Brain microvascular endothelial cell (primary cell): ENCODE data around the gene CAMK2D.

Experiments
- DNase-seq: peaks from one replicate; pipeline ENCODE4 v3.0.0-alpha.2; 2020
- H3K27ac ChIP-seq: fragments of 250-450 bp; sonication (Bioruptor Pico); 2 replicates; pipeline ENCODE4 v1.5.1; 2020; ENCODE audit warnings: mild to moderate bottlenecking, moderate library complexity
- H3K27me3 ChIP-seq: fragments of 250-450 bp; sonication (Bioruptor Pico); replicated peaks from 2 replicates; pipeline ENCODE4 v1.5.1; 2020; ENCODE audit warnings: mild to moderate bottlenecking
- H3K36me3 ChIP-seq: fragments of 250-450 bp; sonication (Bioruptor Pico); replicated peaks from 2 replicates; pipeline ENCODE4 v1.5.1; 2020; ENCODE audit warnings: mild to moderate bottlenecking
- H3K4me3 ChIP-seq: 2 replicates; pipeline ENCODE4 v1.5.1; 2011; ENCODE audit warnings: low read depth, mild to moderate bottlenecking, control low read depth, low read length, moderate library complexity
- in situ Hi-C: cut with HindIII; loops from 2 replicates; pipeline ENCODE4 v1.10.0; 2017; ENCODE audit warnings: low sequenced_read_pairs, low pct_ligation_motif_present
- TF ChIP-seq, protein P1 (sequence below): IDR thresholded peaks from 2 replicates; pipeline ENCODE4 v1.5.1; 2011; ENCODE audit warnings: low read depth, mild to moderate bottlenecking, moderate library complexity, low read length, control low read depth, inconsistent platforms; ENCODE audit errors: missing control alignments

Gene CAMK2D

DNA sequence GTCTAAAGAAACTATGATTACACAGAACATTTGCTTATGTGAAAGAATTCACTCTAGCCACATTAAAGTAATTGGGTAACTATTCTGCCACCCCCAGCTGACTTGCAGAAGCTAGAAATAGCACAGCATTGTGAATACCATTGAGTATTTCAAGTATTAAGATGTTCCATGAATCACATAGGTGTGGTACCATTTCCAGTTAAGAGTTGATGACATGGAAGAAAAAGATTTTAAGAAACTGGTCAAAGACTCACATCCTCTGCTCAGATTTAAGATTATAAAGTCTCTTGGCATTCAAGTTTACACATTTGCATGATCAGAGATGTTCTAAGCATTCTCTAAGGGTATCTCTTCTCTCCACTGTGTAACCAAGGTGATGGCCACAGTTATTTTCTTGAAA is 287.5 kb downstream of the CAMK2D start:
- TF ChIP-seq, protein P1, sequence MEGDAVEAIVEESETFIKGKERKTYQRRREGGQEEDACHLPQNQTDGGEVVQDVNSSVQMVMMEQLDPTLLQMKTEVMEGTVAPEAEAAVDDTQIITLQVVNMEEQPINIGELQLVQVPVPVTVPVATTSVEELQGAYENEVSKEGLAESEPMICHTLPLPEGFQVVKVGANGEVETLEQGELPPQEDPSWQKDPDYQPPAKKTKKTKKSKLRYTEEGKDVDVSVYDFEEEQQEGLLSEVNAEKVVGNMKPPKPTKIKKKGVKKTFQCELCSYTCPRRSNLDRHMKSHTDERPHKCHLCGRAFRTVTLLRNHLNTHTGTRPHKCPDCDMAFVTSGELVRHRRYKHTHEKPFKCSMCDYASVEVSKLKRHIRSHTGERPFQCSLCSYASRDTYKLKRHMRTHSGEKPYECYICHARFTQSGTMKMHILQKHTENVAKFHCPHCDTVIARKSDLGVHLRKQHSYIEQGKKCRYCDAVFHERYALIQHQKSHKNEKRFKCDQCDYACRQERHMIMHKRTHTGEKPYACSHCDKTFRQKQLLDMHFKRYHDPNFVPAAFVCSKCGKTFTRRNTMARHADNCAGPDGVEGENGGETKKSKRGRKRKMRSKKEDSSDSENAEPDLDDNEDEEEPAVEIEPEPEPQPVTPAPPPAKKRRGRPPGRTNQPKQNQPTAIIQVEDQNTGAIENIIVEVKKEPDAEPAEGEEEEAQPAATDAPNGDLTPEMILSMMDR = no peak
- peak; percentile 24 for DNase-seq
- Histone ChIP-seq H3K4me3 (no peak overlapping the region), H3K27ac (no peak overlapping the region), H3K36me3 (no peaks in the 10 kb centered on the region), H3K27me3 (no peaks in the 10 kb centered on the region)
- in situ Hi-C loops = no loop called here

DNA sequence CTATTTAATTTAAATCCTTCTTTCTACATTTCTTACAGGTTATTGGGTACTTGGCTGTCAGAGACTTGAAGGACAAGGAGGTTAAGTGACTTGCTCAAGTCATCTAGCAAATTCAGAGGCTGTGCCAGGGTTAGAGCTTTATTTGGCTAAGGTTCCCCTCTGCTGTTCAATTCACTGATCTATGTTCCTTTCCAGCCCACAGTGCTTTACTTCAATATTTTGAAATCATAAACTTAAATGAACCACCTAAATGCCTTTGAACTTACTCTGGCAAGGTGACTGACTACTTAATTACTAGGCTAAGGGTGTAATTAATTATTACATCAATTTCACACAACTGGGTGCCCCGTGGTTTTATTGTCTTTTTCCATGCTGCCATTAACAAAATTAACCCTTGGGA is 288.7 kb downstream of the CAMK2D start:
- no peak for DNase-seq
- no peaks in the 10 kb centered on the region for H3K36me3 ChIP-seq
- no peak overlapping the region for H3K4me3 ChIP-seq
- TF ChIP-seq, protein P1 = no peak
- no peaks in the 10 kb centered on the region for H3K27me3 ChIP-seq
- in situ Hi-C loops = no loop called here
- H3K27ac ChIP-seq = no peak overlapping the region

GRCh38 chr4:113471146-113471860 is 290.2 kb downstream of the CAMK2D start:
- no peaks in the 10 kb centered on the region for H3K36me3 ChIP-seq
- H3K27ac ChIP-seq = no peak overlapping the region
- in situ Hi-C loops = no loop called here
- TF ChIP-seq, protein P1 = no peak
- DNase-seq = no peak
- H3K27me3 ChIP-seq = no peaks in the 10 kb centered on the region
- H3K4me3 ChIP-seq = no peak overlapping the region

DNA sequence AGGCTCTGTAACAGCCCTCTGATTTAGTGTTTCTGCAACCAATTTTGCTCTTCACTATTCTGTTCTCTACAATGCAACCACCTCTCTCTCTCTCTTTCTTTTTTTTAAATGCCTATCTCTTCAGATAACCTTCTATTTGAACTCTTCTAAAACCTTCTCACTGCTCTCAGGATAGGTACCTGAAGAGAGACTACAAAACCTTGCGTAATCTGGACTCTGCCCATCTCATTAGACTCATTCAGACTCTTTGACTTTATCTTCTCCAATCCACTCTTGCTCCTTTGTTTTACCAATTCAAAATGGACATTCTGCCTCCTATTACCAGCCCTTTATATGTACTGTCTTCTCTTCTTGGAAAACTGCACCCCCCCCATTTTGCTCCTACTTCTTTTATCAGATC is 291.6 kb downstream of the CAMK2D start:
- no peak overlapping the region for H3K27ac ChIP-seq
- H3K36me3 ChIP-seq = no peaks in the 10 kb centered on the region
- TF ChIP-seq, protein P1 = no peak
- no peak overlapping the region for H3K4me3 ChIP-seq
- in situ Hi-C loops = no loop called here
- no peaks in the 10 kb centered on the region for H3K27me3 ChIP-seq
- no peak for DNase-seq

GRCh38 chr4:113469023-113469390 is 292.5 kb downstream of the CAMK2D start:
- TF ChIP-seq, protein P1 = no peak
- Histone ChIP-seq H3K4me3 (no peak overlapping the region), H3K27me3 (no peaks in the 10 kb centered on the region), H3K36me3 (no peaks in the 10 kb centered on the region), H3K27ac (peak overlapping the region; percentile 76)
- in situ Hi-C loops = no loop called here
- no peak for DNase-seq
